Retinal pigment epithelial cell (primary cell): ENCODE data around the gene TMX4.

Source experiments
- DNase-seq: peaks from one replicate; pipeline ENCODE4 v3.0.0-alpha.2; 2010; ENCODE audit warnings: low read depth
- H3K4me3 ChIP-seq: 2 replicates; pipeline ENCODE4 v1.5.1; 2011; ENCODE audit warnings: mild to moderate bottlenecking, low read length, control low read depth, moderate library complexity
- TF ChIP-seq, protein P1 (sequence below): conservative IDR thresholded peaks from 2 replicates; pipeline ENCODE4 v1.5.1; 2011; ENCODE audit warnings: low read depth, low read length, control low read depth, inconsistent platforms

The TMX4 gene

GRCh38 chr20:8060977-8061376, 41.4 kb upstream of the TMX4 start:
- no peak for DNase-seq
- no peak overlapping the region for H3K4me3 ChIP-seq
- TF ChIP-seq, protein P1, sequence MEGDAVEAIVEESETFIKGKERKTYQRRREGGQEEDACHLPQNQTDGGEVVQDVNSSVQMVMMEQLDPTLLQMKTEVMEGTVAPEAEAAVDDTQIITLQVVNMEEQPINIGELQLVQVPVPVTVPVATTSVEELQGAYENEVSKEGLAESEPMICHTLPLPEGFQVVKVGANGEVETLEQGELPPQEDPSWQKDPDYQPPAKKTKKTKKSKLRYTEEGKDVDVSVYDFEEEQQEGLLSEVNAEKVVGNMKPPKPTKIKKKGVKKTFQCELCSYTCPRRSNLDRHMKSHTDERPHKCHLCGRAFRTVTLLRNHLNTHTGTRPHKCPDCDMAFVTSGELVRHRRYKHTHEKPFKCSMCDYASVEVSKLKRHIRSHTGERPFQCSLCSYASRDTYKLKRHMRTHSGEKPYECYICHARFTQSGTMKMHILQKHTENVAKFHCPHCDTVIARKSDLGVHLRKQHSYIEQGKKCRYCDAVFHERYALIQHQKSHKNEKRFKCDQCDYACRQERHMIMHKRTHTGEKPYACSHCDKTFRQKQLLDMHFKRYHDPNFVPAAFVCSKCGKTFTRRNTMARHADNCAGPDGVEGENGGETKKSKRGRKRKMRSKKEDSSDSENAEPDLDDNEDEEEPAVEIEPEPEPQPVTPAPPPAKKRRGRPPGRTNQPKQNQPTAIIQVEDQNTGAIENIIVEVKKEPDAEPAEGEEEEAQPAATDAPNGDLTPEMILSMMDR: no peak

- H3K4me3 ChIP-seq: no peak overlapping the region
- TF ChIP-seq, protein P1: no peak
- DNase-seq: no peak
These were observed 38.3 kb upstream of the TMX4 start for GRCh38 chr20:8057871-8058270.

DNA sequence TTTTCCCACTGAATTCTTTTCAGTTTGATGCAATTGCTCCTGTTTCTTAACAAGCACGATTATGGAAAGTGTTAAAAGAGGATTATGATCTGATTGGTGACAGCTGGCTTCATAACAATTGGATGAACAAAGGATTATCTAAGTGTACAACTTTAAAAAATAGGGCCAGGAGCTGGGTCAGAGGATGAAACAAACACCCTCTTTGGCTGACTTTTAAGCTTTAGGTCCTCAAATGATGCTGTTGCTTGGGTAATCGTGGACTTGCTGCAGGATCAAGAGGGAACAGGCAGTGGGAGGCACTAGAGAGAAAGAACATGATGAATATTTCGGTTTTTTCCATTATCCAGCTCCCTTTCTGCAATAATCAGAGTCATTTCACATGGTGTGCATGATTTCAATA, 35.5 kb upstream of the TMX4 start:
- no peak overlapping the region for H3K4me3 ChIP-seq
- no peak for DNase-seq
- TF ChIP-seq, protein P1: no peak

DNA sequence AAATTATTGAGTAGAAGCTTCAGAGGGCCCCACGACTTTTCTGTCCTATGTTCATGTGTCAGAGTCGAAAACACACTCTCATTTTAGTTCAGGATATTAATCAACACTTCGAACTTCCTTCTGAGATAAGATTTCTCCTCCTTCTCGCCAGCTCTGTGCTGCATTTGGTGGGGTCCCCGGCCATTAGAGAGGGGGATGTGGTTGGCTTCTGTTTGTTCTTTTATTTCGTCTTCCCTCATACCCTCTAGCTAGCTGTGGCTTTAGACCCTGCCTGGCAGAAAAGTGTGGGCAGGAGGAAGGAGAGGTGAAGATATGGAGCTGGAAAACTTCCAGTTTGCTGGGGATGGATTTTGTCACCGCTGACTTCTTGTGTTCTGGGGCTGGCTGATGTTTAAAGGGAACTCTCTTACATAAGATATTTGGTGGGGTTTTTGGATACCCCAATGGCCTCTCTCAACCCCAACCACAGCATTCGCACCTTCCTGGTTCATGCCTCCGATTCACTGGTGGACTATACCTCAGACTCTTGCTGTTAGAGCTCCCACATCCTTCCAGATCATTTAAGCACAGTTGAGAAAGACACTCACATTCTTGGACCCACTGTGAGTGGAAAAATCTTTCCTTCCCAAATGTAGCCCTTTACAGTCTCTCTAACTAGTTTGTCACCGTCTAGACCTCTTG, 30.7 kb upstream of the TMX4 start:
- no peak overlapping the region for H3K4me3 ChIP-seq
- DNase-seq: no peak
- TF ChIP-seq, protein P1: no peak

DNA sequence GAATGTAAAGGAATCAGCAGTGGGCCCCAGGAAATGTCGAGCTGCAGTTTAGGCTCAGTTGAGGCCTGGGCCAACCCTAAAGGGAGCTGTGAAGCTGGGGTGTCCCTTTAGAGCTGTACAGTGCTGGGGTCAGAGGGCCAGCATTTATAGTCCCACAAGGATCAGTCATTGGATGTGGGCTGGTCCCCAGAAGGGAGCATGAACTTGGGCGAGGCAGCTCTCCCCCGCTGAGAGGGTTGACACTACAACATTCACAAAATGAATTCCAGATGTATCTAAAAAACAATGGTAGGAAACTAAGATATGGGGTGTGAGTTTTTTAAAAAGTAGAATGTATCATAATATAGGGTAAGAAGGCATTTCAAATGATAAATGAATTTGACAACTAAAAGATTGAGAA, 29.7 kb upstream of the TMX4 start:
- TF ChIP-seq, protein P1: no peak
- no peak overlapping the region for H3K4me3 ChIP-seq
- DNase-seq: no peak

DNA sequence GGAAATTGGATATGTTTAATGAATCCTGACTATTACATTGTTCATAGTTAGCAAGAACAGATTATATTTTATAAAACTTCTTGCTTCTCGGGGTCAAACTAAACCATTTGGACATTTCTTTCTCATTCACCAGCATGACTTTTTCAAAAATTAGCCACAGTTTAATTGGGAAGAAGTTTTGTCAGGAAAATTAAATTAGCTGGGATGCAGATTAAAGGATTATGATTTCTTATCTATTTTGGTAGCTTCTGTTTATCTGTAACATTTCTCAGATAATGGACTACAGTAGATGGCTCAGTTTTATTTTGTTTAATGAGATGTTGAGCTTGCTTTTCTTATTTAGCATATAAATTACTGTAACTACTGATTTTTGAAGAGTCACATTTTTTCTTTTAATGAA, 26.4 kb upstream of the TMX4 start:
- DNase-seq: no peak
- no peak overlapping the region for H3K4me3 ChIP-seq
- TF ChIP-seq, protein P1: no peak

- no peak overlapping the region for H3K4me3 ChIP-seq
- TF ChIP-seq, protein P1: peak; percentile 57
- peak; percentile 16 for DNase-seq
These were observed 24.2 kb upstream of the TMX4 start for GRCh38 chr20:8043687-8044282.
